ENCODE results near the gene MYPN. TPM values are rescaled to one million over a fixed set of nuclear protein-coding genes. Genes with fewer than 3 reads are reported as not detected.

The MYPN gene
- polyA plus RNA-seq, 2 of the 4 experiments (the other 2 are of a cell fraction) = 1.5 to 2.1 TPM

- no peak overlapping the region for H3K4me3 ChIP-seq
- peaks cover 66% of the 10 kb centered on the region for H3K4me1 ChIP-seq
- no peaks in the 10 kb centered on the region for H3K9me3 ChIP-seq
- H3K27ac ChIP-seq = peak overlapping the region; percentile 92 to 93
- POLR2A ChIA-PET = interaction anchor here (0.9 kb wide), 1 partner anchor 246 kb away, joined by 3 read pairs; the partner anchor contains the start of gene HNRNPH3
- WGBS (ENCODE audit: missing lambda C conversion rate) = 32% methylated on average over 2 of the region's 2 CpGs
- peak overlapping the region; percentile 86 for H3K4me2 ChIP-seq
- FAIRE-seq (peak; percentile 73), DNase-seq (ENCODE audit: low read depth in 1 of 2, low spot score in 1 of 2) (no peak), ATAC-seq (no peak)
- TF ChIP-seq CBX8 (IDR thresholded peaks at IDR 0.05) (no peak), ELK1 (IDR thresholded peaks at IDR 0.05; ENCODE audit: low read depth, low read length) (no peak), FOSB (CRISPR knock-in tag; IDR thresholded peaks at IDR 0.05) (no peak), PBX3 (IDR thresholded peaks at IDR 0.05) (no peak), POLR2A (IDR thresholded peaks at IDR 0.05; ENCODE audit: low read length) (no peak), HOXB13 (CRISPR knock-in tag; IDR thresholded peaks at IDR 0.05; ENCODE audit: low read depth) (0 out of 2 replicates have a peak, but pooled peaks have one; percentile 52), HEYL (CRISPR knock-in tag; IDR thresholded peaks at IDR 0.05) (no peak), EHF (CRISPR knock-in tag; IDR thresholded peaks at IDR 0.05) (peak; percentile 41; the same call in 1 of the 2 replicates), MAX (IDR thresholded peaks at IDR 0.05) (no peak), FOXS1 (CRISPR knock-in tag; IDR thresholded peaks at IDR 0.05) (no peak), JUN (IDR thresholded peaks at IDR 0.05) (no peak), BCL3 (IDR thresholded peaks at IDR 0.05) (no peak), ZSCAN20 (CRISPR knock-in tag; IDR thresholded peaks at IDR 0.05) (no peak), TP53 (CRISPR knock-in tag; IDR thresholded peaks at IDR 0.05) (no peak), REST (IDR thresholded peaks at IDR 0.05) (no peak)
- TF ChIP-seq, protein P1, sequence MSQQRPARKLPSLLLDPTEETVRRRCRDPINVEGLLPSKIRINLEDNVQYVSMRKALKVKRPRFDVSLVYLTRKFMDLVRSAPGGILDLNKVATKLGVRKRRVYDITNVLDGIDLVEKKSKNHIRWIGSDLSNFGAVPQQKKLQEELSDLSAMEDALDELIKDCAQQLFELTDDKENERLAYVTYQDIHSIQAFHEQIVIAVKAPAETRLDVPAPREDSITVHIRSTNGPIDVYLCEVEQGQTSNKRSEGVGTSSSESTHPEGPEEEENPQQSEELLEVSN (IDR thresholded peaks at IDR 0.05; ENCODE audit: borderline replicate concordance, low read depth) = no peak
- CTCF ChIA-PET = interaction anchor here (0.6 to 14.9 kb wide), 3 partner anchors 68 to 126 kb away, joined by 4 to 241 read pairs (median 68); no protein-coding TSS in a partner anchor
Measured at GRCh38 chr10:68086011-68086410, 23.3 kb upstream of the MYPN start.

DNA sequence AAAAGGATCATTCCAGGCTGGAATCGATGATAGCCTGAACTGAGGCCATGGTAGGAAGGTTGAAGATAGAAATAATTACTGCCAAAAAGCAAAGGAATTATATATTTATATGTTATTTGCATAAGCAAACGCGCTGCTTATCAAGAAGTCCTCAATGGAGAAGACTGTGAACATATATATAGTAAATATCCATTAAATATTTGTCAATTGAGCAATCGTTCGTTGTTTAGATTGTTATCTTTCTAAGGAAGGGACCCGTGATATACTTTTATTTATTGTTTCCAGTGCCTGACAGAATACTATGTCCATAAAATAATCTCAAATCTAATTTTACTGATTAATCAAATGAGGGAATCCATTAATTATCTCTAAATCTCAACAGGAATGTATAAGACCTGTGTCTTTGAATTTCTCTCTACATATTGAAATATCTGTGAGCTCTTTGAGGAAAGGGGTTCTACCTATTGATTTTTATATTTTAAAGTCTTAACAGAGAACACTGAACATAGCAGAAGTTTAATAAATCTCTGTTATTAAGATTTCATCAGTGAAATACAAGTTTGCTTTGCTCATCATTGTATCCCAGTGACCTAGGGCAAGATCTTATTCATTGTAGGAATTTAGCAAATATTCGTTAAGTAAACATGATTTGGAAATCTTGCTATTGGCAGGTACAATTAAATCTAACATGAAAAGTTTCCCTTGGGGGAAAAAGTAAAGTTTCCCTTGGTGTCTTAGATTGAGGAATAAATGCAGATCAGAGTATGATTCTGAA is 22.2 kb upstream of the MYPN start:
- Histone ChIP-seq H3K4me2 (peak overlapping the region; percentile 86), H3K9me3 (no peaks in the 10 kb centered on the region), H3K27ac (peak overlapping the region; percentile 92 to 93), H3K4me3 (peak overlapping the region; percentile 39), H3K4me1 (peaks cover 71% of the 10 kb centered on the region)
- WGBS (ENCODE audit: missing lambda C conversion rate) = 11% methylated on average over 7 of the region's 7 CpGs
- FAIRE-seq (peak; percentile 72), DNase-seq (ENCODE audit: low read depth in 1 of 2, low spot score in 1 of 2) (peak in 1 of 2 experiments; percentile 76), ATAC-seq (peak; percentile 31 to 64; a peak in 3 of 6 replicates)
- CTCF ChIA-PET = interaction anchor here (1.3 to 14.9 kb wide), 5 partner anchors 10 to 124 kb away, joined by 4 to 241 read pairs (median 5); no protein-coding TSS in a partner anchor
- POLR2A ChIA-PET = interaction anchor here (0.9 to 1.6 kb wide), 4 partner anchors 10 to 245 kb away, joined by 3 to 4 read pairs (median 4); partner anchors contain the start of gene HNRNPH3
- TF ChIP-seq, protein P2, sequence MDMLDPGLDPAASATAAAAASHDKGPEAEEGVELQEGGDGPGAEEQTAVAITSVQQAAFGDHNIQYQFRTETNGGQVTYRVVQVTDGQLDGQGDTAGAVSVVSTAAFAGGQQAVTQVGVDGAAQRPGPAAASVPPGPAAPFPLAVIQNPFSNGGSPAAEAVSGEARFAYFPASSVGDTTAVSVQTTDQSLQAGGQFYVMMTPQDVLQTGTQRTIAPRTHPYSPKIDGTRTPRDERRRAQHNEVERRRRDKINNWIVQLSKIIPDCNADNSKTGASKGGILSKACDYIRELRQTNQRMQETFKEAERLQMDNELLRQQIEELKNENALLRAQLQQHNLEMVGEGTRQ (IDR thresholded peaks at IDR 0.05) = no peak
- peak in 1 of 2 experiments; percentile 48; a peak in 3 of 5 replicates for TF ChIP-seq RAD21 (conservative IDR thresholded peaks at IDR 0.05 in 1 of 2, IDR thresholded peaks at IDR 0.05 in 1 of 2)
- TF ChIP-seq NFE2L2 (conservative IDR thresholded peaks at IDR 0.05; ENCODE audit: low read length) = no peak
- TF ChIP-seq MAZ (IDR thresholded peaks at IDR 0.05; ENCODE audit: borderline replicate concordance, low read depth, low read length) = no peak
- TF ChIP-seq ZNF302 (CRISPR knock-in tag; IDR thresholded peaks at IDR 0.05) = no peak
- no peak for TF ChIP-seq HOXB13 (CRISPR knock-in tag; IDR thresholded peaks at IDR 0.05; ENCODE audit: low read depth)
- TF ChIP-seq FOSB (CRISPR knock-in tag; IDR thresholded peaks at IDR 0.05) = no peak
- no peak for TF ChIP-seq NPAS2 (CRISPR knock-in tag; IDR thresholded peaks at IDR 0.05; ENCODE audit: borderline replicate concordance)
- TF ChIP-seq POLR2A (IDR thresholded peaks at IDR 0.05; ENCODE audit: low read length) = no peak
- TF ChIP-seq TP53 (CRISPR knock-in tag; IDR thresholded peaks at IDR 0.05) = no peak
- peak; percentile 96 for TF ChIP-seq GATA3 (IDR thresholded peaks at IDR 0.05; ENCODE audit: borderline replicate concordance)
- no peak for TF ChIP-seq EHMT2 (IDR thresholded peaks at IDR 0.05; ENCODE audit: low read depth)
- TF ChIP-seq RCOR1 (IDR thresholded peaks at IDR 0.05; ENCODE audit: low read depth, low read length) = no peak
- no peak for TF ChIP-seq CHD4 (IDR thresholded peaks at IDR 0.05; ENCODE audit: borderline replicate concordance)
- no peak for TF ChIP-seq NR3C1 (IDR thresholded peaks at IDR 0.05)
